CD4-positive, alpha-beta T cell treated with Interleukin-17A for 4 hours (primary cell): ENCODE results near the gene KCNK1.

Experiments
- DNase-seq: peaks from one replicate; pipeline ENCODE4 v3.0.0-alpha.2; 2020; ENCODE audit warnings: mixed read lengths

KCNK1 gene

GRCh38 chr1:233613252-233614172 is at the start of gene KCNK1:
Gene KCNK1, plus strand, starts transcription at chr1:233614106. Its CDS starts 66 bp downstream, at chr1:233614172.
- DNase-seq: no peak

- DNase-seq: no peak
These were observed 48.6 kb upstream of the KCNK1 start for GRCh38 chr1:233565313-233565712.

- DNase-seq: no peak
These were observed 47.0 kb upstream of the KCNK1 start for GRCh38 chr1:233566886-233567285.

- DNase-seq: no peak
These were observed 44.3 kb upstream of the KCNK1 start for GRCh38 chr1:233569636-233570035.

- DNase-seq: no peak
These were observed 43.7 kb upstream of the KCNK1 start for GRCh38 chr1:233570216-233570615.

GRCh38 chr1:233570706-233571105 is 43.2 kb upstream of the KCNK1 start:
- no peak for DNase-seq

- DNase-seq: no peak
These were observed 41.0 kb upstream of the KCNK1 start for GRCh38 chr1:233572896-233573295.

- DNase-seq: no peak
These were observed 38.5 kb upstream of the KCNK1 start for GRCh38 chr1:233575450-233575849.

GRCh38 chr1:233582439-233582838 is 31.5 kb upstream of the KCNK1 start:
- DNase-seq: no peak

GRCh38 chr1:233584376-233584775 is 29.5 kb upstream of the KCNK1 start:
- no peak for DNase-seq

- no peak for DNase-seq
These were observed 29.0 kb upstream of the KCNK1 start for GRCh38 chr1:233584931-233585330.

- no peak for DNase-seq
These were observed 27.6 kb upstream of the KCNK1 start for GRCh38 chr1:233586301-233586700.

- no peak for DNase-seq
These were observed 26.7 kb upstream of the KCNK1 start for GRCh38 chr1:233587196-233587595.

GRCh38 chr1:233587958-233588799 is 25.7 kb upstream of the KCNK1 start:
- DNase-seq: no peak

- no peak for DNase-seq
These were observed 16.4 kb upstream of the KCNK1 start for GRCh38 chr1:233597489-233597901.

GRCh38 chr1:233598891-233599541 is 14.9 kb upstream of the KCNK1 start:
- no peak for DNase-seq

- DNase-seq: no peak
These were observed 14.3 kb upstream of the KCNK1 start for GRCh38 chr1:233599542-233600073.

GRCh38 chr1:233600488-233600887 is 13.4 kb upstream of the KCNK1 start:
- DNase-seq: no peak

GRCh38 chr1:233603478-233603877 is 10.4 kb upstream of the KCNK1 start:
- no peak for DNase-seq

- no peak for DNase-seq
These were observed 8.7 kb upstream of the KCNK1 start for GRCh38 chr1:233605205-233605604.

- DNase-seq: no peak
These were observed 7.1 kb upstream of the KCNK1 start for GRCh38 chr1:233606813-233607212.

GRCh38 chr1:233607252-233608119 is 6.4 kb upstream of the KCNK1 start:
- no peak for DNase-seq
